Stomach (tissue), 9 donors: ENCODE data around the gene ZNF112. TPM values are rescaled to one million over a fixed set of nuclear protein-coding genes. Genes with fewer than 3 reads are reported as not detected.

Source experiments
- DNase-seq, 2 donors: peaks; one replicate each; pipeline versions ENCODE4 v3.0.0 to v3.0.0-alpha.2; 2013 to 2019
- H3K27ac ChIP-seq, 5 donors: fragments of 200-600 bp in 4 of 5; sonication (generic) in 4 of 5; one replicate each; pipeline ENCODE4 v1.5.1; 2013 to 2019; ENCODE audit warnings: mild to moderate bottlenecking in 1 of 5, moderate library complexity in 1 of 5
- H3K27me3 ChIP-seq, 3 donors: fragments of 200-600 bp; sonication (generic); one replicate each; pipeline ENCODE4 v1.5.1; 2017 to 2019; ENCODE audit warnings: mixed run types in 1 of 3
- H3K36me3 ChIP-seq, 4 donors: fragments of 200-600 bp; sonication (generic); 1 replicate in 3 of 4; 2 replicates in 1 of 4; pipeline ENCODE4 v1.5.1; 2016 to 2019
- H3K4me1 ChIP-seq, 4 donors: fragments of 200-600 bp; sonication (generic); one replicate each; pipeline ENCODE4 v1.5.1; 2016 to 2019
- H3K4me3 ChIP-seq, 4 donors: fragments of 200-600 bp; sonication (generic) in 3 of 4; one replicate each; pipeline ENCODE4 v1.5.1; 2016 to 2019; ENCODE audit warnings: mild to moderate bottlenecking in 1 of 4
- H3K9me3 ChIP-seq, 4 donors: fragments of 200-600 bp; sonication (generic); one replicate each; pipeline ENCODE4 v1.5.1; 2016 to 2019
- EP300 ChIP-seq: sonication (generic); formaldehyde crosslinking; IDR thresholded peaks from one replicate; pipeline ENCODE4 v1.6.1; 2017; ENCODE audit warnings: antibody characterized with exemption
- POLR2A ChIP-seq, 4 donors: fragments of 450-650 bp; IDR thresholded peaks; one replicate each; pipeline ENCODE4 v1.6.1; 2016; ENCODE audit warnings: antibody characterized with exemption in 4 of 4, control low read depth in 2 of 4, mild to moderate bottlenecking in 1 of 4, moderate library complexity in 1 of 4
- POLR2AphosphoS5 ChIP-seq, 3 donors: sonication (generic); formaldehyde crosslinking; IDR thresholded peaks; one replicate each; pipeline ENCODE4 v1.6.1; 2016; ENCODE audit warnings: antibody characterized with exemption in 3 of 3
- WGBS, 5 donors: extraction: QIAGEN DNeasy Blood & Tissue Kit in 3 of 5; methylation state at CpG; one replicate each; pipeline versions ENCODE4 v1.1.5 to v1.1.7; 2013 to 2018; 5-methylcytosine and 5-hydroxymethylcytosine counted together
- intact Hi-C: fragments of 100-400 bp; cut with DNase I; formaldehyde crosslinking; loops from one replicate; pipeline ENCODE4 v1.15.1; 2023; ENCODE audit warnings: low total_unique reads
- polyA plus RNA-seq, 3 donors: library from polyadenylated mRNA; stranded (reverse); fragments of 200-250 nt; gene quantifications; one replicate each; pipeline ENCODE4 v1.2.3, GENCODE V29; 2013
- total RNA-seq, 5 donors: library from RNA; depleted of rRNA; stranded (reverse); fragments of >200 nt; gene quantifications; one replicate each; pipeline versions ENCODE4 v1.1.0 to v1.2.3, GENCODE V29; 2014 to 2016
- TF ChIP-seq, protein P1 (sequence below), 7 experiments: fragments of 450-650 bp in 4 of 7; fragments of 200-600 bp in 3 of 7; sonication (generic) in 3 of 7; IDR thresholded peaks; one replicate each; pipeline ENCODE4 v1.5.1; 2016 to 2019; ENCODE audit warnings: antibody characterized with exemption in 7 of 7, control low read depth in 2 of 7, mild to moderate bottlenecking in 1 of 7
- donor health status: healthy with polysubstance abuse.
- donor health status: Bipolar disorder and iron deficiency.
- donor health status: healthy.

ZNF112 gene
- total and polyA plus RNA-seq, 8 donors = 1.1 to 20.1 (median 1.4) TPM

DNA sequence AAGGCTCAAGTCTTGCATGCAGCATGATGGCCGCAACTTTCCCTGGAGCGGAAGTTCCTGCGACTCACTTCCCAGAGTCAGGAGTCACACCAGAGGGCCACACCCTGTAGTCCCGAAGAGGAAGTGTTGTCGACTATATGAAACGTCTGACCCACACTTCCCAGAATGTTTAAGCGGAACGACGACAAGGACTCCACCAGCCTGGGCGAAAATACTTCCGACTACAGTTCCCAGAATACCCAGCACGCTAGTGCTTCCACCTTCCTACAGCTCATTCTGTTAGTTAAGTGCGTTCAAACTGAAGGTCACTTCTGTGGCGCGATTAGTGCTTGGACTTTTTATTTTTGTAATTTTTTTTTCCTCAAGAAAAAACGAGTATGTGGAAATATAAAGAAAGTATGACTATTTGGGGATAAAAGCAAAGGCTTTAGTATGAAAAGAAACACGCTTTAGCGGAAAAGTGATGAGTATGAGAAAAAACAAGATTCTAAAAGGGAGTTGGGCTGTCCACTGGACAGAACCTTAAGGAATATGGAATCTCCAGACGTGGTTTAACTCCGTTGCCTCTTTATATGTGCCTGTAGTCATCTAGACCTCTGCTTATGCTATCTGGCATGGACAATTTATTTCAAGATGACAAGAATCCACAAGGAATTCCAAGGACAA, 15.5 kb upstream of the ZNF112 start:
- Histone ChIP-seq H3K4me3 (no peak overlapping the region), H3K27ac (no peak overlapping the region), H3K9me3 (peaks cover 4 to 56% (median 30%) of the 10 kb centered on the region in 4 donors), H3K36me3 (no peaks in the 10 kb centered on the region), H3K4me1 (no peaks in the 10 kb centered on the region), H3K27me3 (no peaks in the 10 kb centered on the region)
- WGBS, 5 donors = 56 to 73% (median 62%) methylated on average over 20 of the region's 20 CpGs
- TF ChIP-seq EP300 (no peak), POLR2AphosphoS5 (IDR thresholded peaks at IDR 0.05) (no peak), POLR2A (IDR thresholded peaks at IDR 0.05) (no peak)
- TF ChIP-seq, protein P1, sequence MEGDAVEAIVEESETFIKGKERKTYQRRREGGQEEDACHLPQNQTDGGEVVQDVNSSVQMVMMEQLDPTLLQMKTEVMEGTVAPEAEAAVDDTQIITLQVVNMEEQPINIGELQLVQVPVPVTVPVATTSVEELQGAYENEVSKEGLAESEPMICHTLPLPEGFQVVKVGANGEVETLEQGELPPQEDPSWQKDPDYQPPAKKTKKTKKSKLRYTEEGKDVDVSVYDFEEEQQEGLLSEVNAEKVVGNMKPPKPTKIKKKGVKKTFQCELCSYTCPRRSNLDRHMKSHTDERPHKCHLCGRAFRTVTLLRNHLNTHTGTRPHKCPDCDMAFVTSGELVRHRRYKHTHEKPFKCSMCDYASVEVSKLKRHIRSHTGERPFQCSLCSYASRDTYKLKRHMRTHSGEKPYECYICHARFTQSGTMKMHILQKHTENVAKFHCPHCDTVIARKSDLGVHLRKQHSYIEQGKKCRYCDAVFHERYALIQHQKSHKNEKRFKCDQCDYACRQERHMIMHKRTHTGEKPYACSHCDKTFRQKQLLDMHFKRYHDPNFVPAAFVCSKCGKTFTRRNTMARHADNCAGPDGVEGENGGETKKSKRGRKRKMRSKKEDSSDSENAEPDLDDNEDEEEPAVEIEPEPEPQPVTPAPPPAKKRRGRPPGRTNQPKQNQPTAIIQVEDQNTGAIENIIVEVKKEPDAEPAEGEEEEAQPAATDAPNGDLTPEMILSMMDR (IDR thresholded peaks at IDR 0.05) = no peak
- no peak for DNase-seq
- intact Hi-C loops = no loop called here

GRCh38 chr19:44367024-44367423, 10.5 kb upstream of the ZNF112 start:
- DNase-seq = peak in 1 of 2 donors; percentile 3
- 46 to 74% (median 59%) methylated on average over 9 to 17 of the region's 17 CpGs for WGBS, 5 donors
- Histone ChIP-seq H3K4me1 (no peaks in the 10 kb centered on the region), H3K4me3 (no peak overlapping the region), H3K27me3 (no peaks in the 10 kb centered on the region), H3K9me3 (peaks cover 0 to 36% (median 17%) of the 10 kb centered on the region in 4 donors), H3K36me3 (no peaks in the 10 kb centered on the region), H3K27ac (no peak overlapping the region)
- TF ChIP-seq EP300 = no peak
- intact Hi-C loops = no loop called here

- intact Hi-C loops = no loop called here
- peaks cover 12 to 99% (median 77%) of the 10 kb centered on the region in 4 donors for H3K9me3 ChIP-seq
Measured at GRCh38 chr19:44346556-44346955, 9.9 kb downstream of the ZNF112 start.

DNA sequence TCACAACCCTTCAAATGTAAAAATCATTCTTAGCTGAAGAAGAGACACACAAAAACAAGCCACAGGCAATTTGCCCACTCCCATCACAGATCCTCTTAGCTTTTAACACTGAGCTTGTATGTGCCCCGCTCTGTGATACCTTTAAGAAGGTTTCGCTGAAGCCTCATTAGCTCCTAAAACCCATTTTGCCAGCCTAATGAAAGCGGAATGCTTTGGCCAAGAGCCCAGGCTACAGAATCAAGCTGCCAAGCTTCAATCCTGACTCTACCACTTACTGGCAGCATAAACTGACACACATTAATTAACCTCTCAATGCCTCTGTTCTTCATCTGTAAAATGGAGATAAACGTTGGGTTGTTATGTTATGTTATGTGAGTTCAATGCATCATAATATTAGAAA, 10.5 kb downstream of the ZNF112 start:
- 89 to 96% (median 94%) methylated on average over 4 of the region's 4 CpGs for WGBS, 5 donors
- intact Hi-C loops = no loop called here
- peaks cover 12 to 98% (median 77%) of the 10 kb centered on the region in 4 donors for H3K9me3 ChIP-seq
- H3K4me3 ChIP-seq = no peak overlapping the region
- no peak for DNase-seq
- TF ChIP-seq POLR2A (IDR thresholded peaks at IDR 0.05) = no peak
- TF ChIP-seq, protein P1 (IDR thresholded peaks at IDR 0.05) = no peak
- no peak for TF ChIP-seq POLR2AphosphoS5 (IDR thresholded peaks at IDR 0.05)
- no peaks in the 10 kb centered on the region for H3K4me1 ChIP-seq
- peaks cover 1 to 54% (median 25%) of the 10 kb centered on the region in 4 donors for H3K36me3 ChIP-seq
- no peak overlapping the region for H3K27ac ChIP-seq
- no peaks in the 10 kb centered on the region for H3K27me3 ChIP-seq

More at GRCh38 chr19:44346556-44346955, 9.9 kb downstream of the ZNF112 start:
- 86 to 93% (median 88%) methylated on average over 4 of the region's 4 CpGs for WGBS, 5 donors
- Histone ChIP-seq H3K4me1 (no peaks in the 10 kb centered on the region), H3K4me3 (no peak overlapping the region), H3K27me3 (no peaks in the 10 kb centered on the region), H3K27ac (no peak overlapping the region), H3K36me3 (peaks cover 0 to 48% (median 21%) of the 10 kb centered on the region in 4 donors)
- TF ChIP-seq EP300 (no peak), POLR2A (IDR thresholded peaks at IDR 0.05) (no peak), POLR2AphosphoS5 (IDR thresholded peaks at IDR 0.05) (no peak)
- TF ChIP-seq, protein P1 (IDR thresholded peaks at IDR 0.05) = no peak
- no peak for DNase-seq

GRCh38 chr19:44344255-44344654, 12.2 kb downstream of the ZNF112 start:
- intact Hi-C loops = no loop called here
- Histone ChIP-seq H3K9me3 (peaks cover 12 to 97% (median 74%) of the 10 kb centered on the region in 4 donors), H3K27ac (no peak overlapping the region), H3K36me3 (peaks cover 9 to 67% (median 42%) of the 10 kb centered on the region in 4 donors), H3K27me3 (no peaks in the 10 kb centered on the region), H3K4me3 (no peak overlapping the region), H3K4me1 (no peaks in the 10 kb centered on the region)
- 38 to 89% (median 47%) methylated on average over 1 of the region's 1 CpG for WGBS, 5 donors
- TF ChIP-seq EP300 (no peak), POLR2A (IDR thresholded peaks at IDR 0.05) (no peak), POLR2AphosphoS5 (IDR thresholded peaks at IDR 0.05) (no peak)
- TF ChIP-seq, protein P1 (IDR thresholded peaks at IDR 0.05) = no peak
- DNase-seq = no peak
